Liver (tissue), 9 donors: ENCODE data around the gene LCT. TPM values are rescaled to one million over a fixed set of nuclear protein-coding genes. Genes with fewer than 3 reads are reported as not detected.

ENCODE experiments used
- DNase-seq: peaks from one replicate; pipeline ENCODE4 v3.0.0-alpha.2; 2017; ENCODE audit warnings: low spot score
- H3K27ac ChIP-seq, 2 donors: one replicate each; pipeline ENCODE4 v1.7.0; 2013; ENCODE audit warnings: inconsistent platforms in 2 of 2, low read length in 2 of 2, control low read depth in 1 of 2, low read depth in 1 of 2, mild to moderate bottlenecking in 1 of 2
- H3K27me3 ChIP-seq, 4 donors: one replicate each; pipeline versions ENCODE4 v1.6.1 to v1.7.0; 2013; ENCODE audit warnings: low read length in 3 of 4, inconsistent platforms in 1 of 4, mild to moderate bottlenecking in 1 of 4, moderate library complexity in 1 of 4; ENCODE audit not compliant: control insufficient read depth in 4 of 4, insufficient read depth in 4 of 4
- H3K36me3 ChIP-seq, 4 donors: one replicate each; pipeline versions ENCODE4 v1.6.1 to v1.7.0; 2013; ENCODE audit warnings: low read length in 3 of 4, mild to moderate bottlenecking in 3 of 4, low read depth in 1 of 4, moderate library complexity in 1 of 4; ENCODE audit not compliant: control insufficient read depth in 4 of 4, insufficient read depth in 3 of 4
- H3K4me1 ChIP-seq, 4 donors: one replicate each; pipeline versions ENCODE4 v1.6.1 to v1.7.0; 2013; ENCODE audit warnings: low read length in 3 of 4, mild to moderate bottlenecking in 3 of 4, moderate library complexity in 1 of 4; ENCODE audit not compliant: control insufficient read depth in 4 of 4, insufficient read depth in 4 of 4
- H3K4me3 ChIP-seq, 3 donors: one replicate each; pipeline versions ENCODE4 v1.6.1 to v1.7.0; 2013; ENCODE audit warnings: low read length in 3 of 3, control low read depth in 1 of 3, low read depth in 1 of 3, mild to moderate bottlenecking in 1 of 3
- H3K9ac ChIP-seq, 2 donors: one replicate each; pipeline ENCODE4 v1.7.0; 2013; ENCODE audit warnings: low read length in 2 of 2, mild to moderate bottlenecking in 2 of 2, moderate library complexity in 2 of 2, control low read depth in 1 of 2, low read depth in 1 of 2
- H3K9me3 ChIP-seq, 4 donors: one replicate each; pipeline versions ENCODE4 v1.6.1 to v1.7.0; 2013; ENCODE audit warnings: low read length in 3 of 4; ENCODE audit not compliant: control insufficient read depth in 4 of 4
- CTCF ChIP-seq: fragments of 150-350 bp; IDR thresholded peaks from 2 replicates; pipeline ENCODE4 v1.5.1; 2017; ENCODE audit warnings: improper control_type of control experiment, low read depth, low read length; ENCODE audit not compliant: missing input control
- EGR1 ChIP-seq, 2 donors: IDR thresholded peaks; 2 replicates each; pipeline ENCODE4 v1.6.1; 2016 to 2018; ENCODE audit warnings: antibody characterized with exemption in 2 of 2, low read depth in 2 of 2
- FOXA1 ChIP-seq: IDR thresholded peaks from 2 replicates; pipeline ENCODE4 v1.6.1; 2016; ENCODE audit warnings: antibody characterized with exemption
- FOXA2 ChIP-seq: IDR thresholded peaks from 2 replicates; pipeline ENCODE4 v1.6.1; 2016; ENCODE audit warnings: antibody characterized with exemption
- GABPA ChIP-seq, 2 donors: IDR thresholded peaks in 1 of 2; conservative IDR thresholded peaks in 1 of 2; 2 replicates each; pipeline ENCODE4 v1.6.1; 2016; ENCODE audit warnings: antibody characterized with exemption in 2 of 2, mild to moderate bottlenecking in 1 of 2, moderate library complexity in 1 of 2
- HNF4A ChIP-seq, 2 donors: conservative IDR thresholded peaks; 2 replicates each; pipeline ENCODE4 v1.6.1; 2016; ENCODE audit warnings: antibody characterized with exemption in 2 of 2, mild to moderate bottlenecking in 2 of 2
- HNF4G ChIP-seq: IDR thresholded peaks from 2 replicates; pipeline ENCODE4 v1.6.1; 2016; ENCODE audit warnings: antibody characterized with exemption
- JUND ChIP-seq, 2 donors: IDR thresholded peaks; 2 replicates each; pipeline ENCODE4 v1.6.1; 2016; ENCODE audit warnings: antibody characterized with exemption in 2 of 2
- NR2F2 ChIP-seq: IDR thresholded peaks from 2 replicates; pipeline ENCODE4 v1.6.1; 2016; ENCODE audit warnings: antibody characterized with exemption
- RAD21 ChIP-seq, 2 donors: IDR thresholded peaks; 2 replicates each; pipeline ENCODE4 v1.6.1; 2016; ENCODE audit warnings: antibody characterized with exemption in 2 of 2, mild to moderate bottlenecking in 2 of 2
- RXRA ChIP-seq, 2 donors: IDR thresholded peaks; 2 replicates each; pipeline ENCODE4 v1.6.1; 2017 to 2018; ENCODE audit warnings: antibody characterized with exemption in 2 of 2, mild to moderate bottlenecking in 1 of 2
- SP1 ChIP-seq: IDR thresholded peaks from 2 replicates; pipeline ENCODE4 v1.6.1; 2018; ENCODE audit warnings: antibody characterized with exemption, mild to moderate bottlenecking
- TAF1 ChIP-seq: conservative IDR thresholded peaks from 2 replicates; pipeline ENCODE4 v1.6.1; 2016; ENCODE audit warnings: antibody characterized with exemption, mild to moderate bottlenecking
- YY1 ChIP-seq: IDR thresholded peaks from 2 replicates; pipeline ENCODE4 v1.6.1; 2016; ENCODE audit warnings: antibody characterized with exemption, mild to moderate bottlenecking
- WGBS: extraction: QIAGEN DNeasy Blood & Tissue Kit; methylation state at CpG from one replicate; pipeline ENCODE4 v1.1.7; 2013; 5-methylcytosine and 5-hydroxymethylcytosine counted together
- polyA plus RNA-seq, 2 donors: library from polyadenylated mRNA; stranded (reverse) in 1 of 2; unstranded in 1 of 2; fragments of 200-250 nt in 1 of 2; fragments of >200 nt in 1 of 2; fragmentation: Nextera tagmentation in 1 of 2; extraction: Ambion mirVana in 1 of 2; gene quantifications; one replicate each; pipeline versions ENCODE4 v1.2.1 to v1.2.3, GENCODE V29; 2013 to 2015
- total RNA-seq, 2 donors: library from RNA; depleted of rRNA; stranded (reverse); fragments of >200 nt; gene quantifications; one replicate each; pipeline ENCODE4 v1.2.3, GENCODE V29; 2014
- TF ChIP-seq, protein P1 (sequence below): IDR thresholded peaks from 2 replicates; pipeline ENCODE4 v1.6.1; 2016; ENCODE audit warnings: antibody characterized with exemption
- TF ChIP-seq, protein P2 (sequence below): IDR thresholded peaks from 2 replicates; pipeline ENCODE4 v1.6.1; 2016; ENCODE audit warnings: antibody characterized with exemption, mild to moderate bottlenecking
- TF ChIP-seq, protein P3 (sequence below): IDR thresholded peaks from 2 replicates; pipeline ENCODE4 v1.6.1; 2016; ENCODE audit warnings: antibody characterized with exemption
- donor health status: healthy.
- donor health status: healthy.
- donor health status: healthy.
- donor health status: healthy.
- donor health status: healthy.

Gene LCT
- total and polyA plus RNA-seq, 4 donors = not detected

DNA sequence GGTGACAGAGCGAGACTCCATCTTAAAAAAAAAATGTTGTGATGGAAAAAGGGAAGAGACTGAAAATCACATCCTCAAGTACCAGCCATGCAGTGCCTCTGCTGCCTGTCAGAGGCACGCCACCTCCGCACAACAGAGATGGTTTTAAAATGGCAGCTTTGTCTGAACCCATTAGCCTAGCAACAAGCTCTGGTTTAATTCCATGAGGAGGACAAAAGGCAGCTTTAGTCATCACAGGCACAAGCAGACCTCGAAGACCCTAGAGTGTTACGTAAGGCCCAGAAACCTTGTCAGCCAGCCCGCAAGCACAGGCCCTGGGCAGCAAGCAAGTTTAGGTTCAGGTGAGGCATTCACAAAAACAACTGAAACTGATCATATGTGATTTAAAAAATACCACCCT is 10.4 kb downstream of the LCT start:
- WGBS = 90% methylated on average over 6 of the region's 6 CpGs

GRCh38 chr2:135825550-135826176 is 11.3 kb downstream of the LCT start:
- 65% methylated on average over 11 of the region's 11 CpGs for WGBS
- Histone ChIP-seq H3K9ac (no peak overlapping the region), H3K9me3 (peaks cover 0 to 11% (median 2%) of the 10 kb centered on the region in 4 donors), H3K4me1 (no peaks in the 10 kb centered on the region), H3K36me3 (no peaks in the 10 kb centered on the region), H3K27ac (no peak overlapping the region), H3K27me3 (no peaks in the 10 kb centered on the region), H3K4me3 (no peak overlapping the region)
- TF ChIP-seq TAF1 (no peak), JUND (IDR thresholded peaks at IDR 0.05) (no peak), NR2F2 (no peak), FOXA1 (no peak), SP1 (no peak), RXRA (IDR thresholded peaks at IDR 0.05) (no peak), HNF4G (no peak)
- TF ChIP-seq, protein P1, sequence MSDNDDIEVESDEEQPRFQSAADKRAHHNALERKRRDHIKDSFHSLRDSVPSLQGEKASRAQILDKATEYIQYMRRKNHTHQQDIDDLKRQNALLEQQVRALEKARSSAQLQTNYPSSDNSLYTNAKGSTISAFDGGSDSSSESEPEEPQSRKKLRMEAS = no peak
- DNase-seq = no peak

More for the DNA sequence above, 10.4 kb downstream of the LCT start:
- Histone ChIP-seq H3K27ac (no peak overlapping the region), H3K36me3 (no peaks in the 10 kb centered on the region), H3K4me1 (no peaks in the 10 kb centered on the region), H3K27me3 (no peaks in the 10 kb centered on the region), H3K9me3 (peaks cover 0 to 11% (median 2%) of the 10 kb centered on the region in 4 donors), H3K9ac (no peak overlapping the region), H3K4me3 (no peak overlapping the region)
- TF ChIP-seq, protein P2, sequence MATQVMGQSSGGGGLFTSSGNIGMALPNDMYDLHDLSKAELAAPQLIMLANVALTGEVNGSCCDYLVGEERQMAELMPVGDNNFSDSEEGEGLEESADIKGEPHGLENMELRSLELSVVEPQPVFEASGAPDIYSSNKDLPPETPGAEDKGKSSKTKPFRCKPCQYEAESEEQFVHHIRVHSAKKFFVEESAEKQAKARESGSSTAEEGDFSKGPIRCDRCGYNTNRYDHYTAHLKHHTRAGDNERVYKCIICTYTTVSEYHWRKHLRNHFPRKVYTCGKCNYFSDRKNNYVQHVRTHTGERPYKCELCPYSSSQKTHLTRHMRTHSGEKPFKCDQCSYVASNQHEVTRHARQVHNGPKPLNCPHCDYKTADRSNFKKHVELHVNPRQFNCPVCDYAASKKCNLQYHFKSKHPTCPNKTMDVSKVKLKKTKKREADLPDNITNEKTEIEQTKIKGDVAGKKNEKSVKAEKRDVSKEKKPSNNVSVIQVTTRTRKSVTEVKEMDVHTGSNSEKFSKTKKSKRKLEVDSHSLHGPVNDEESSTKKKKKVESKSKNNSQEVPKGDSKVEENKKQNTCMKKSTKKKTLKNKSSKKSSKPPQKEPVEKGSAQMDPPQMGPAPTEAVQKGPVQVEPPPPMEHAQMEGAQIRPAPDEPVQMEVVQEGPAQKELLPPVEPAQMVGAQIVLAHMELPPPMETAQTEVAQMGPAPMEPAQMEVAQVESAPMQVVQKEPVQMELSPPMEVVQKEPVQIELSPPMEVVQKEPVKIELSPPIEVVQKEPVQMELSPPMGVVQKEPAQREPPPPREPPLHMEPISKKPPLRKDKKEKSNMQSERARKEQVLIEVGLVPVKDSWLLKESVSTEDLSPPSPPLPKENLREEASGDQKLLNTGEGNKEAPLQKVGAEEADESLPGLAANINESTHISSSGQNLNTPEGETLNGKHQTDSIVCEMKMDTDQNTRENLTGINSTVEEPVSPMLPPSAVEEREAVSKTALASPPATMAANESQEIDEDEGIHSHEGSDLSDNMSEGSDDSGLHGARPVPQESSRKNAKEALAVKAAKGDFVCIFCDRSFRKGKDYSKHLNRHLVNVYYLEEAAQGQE = no peak
- TF ChIP-seq, protein P3, sequence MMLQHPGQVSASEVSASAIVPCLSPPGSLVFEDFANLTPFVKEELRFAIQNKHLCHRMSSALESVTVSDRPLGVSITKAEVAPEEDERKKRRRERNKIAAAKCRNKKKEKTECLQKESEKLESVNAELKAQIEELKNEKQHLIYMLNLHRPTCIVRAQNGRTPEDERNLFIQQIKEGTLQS = no peak
- no peak for TF ChIP-seq GABPA (IDR thresholded peaks at IDR 0.05 in 1 of 2, conservative IDR thresholded peaks at IDR 0.05 in 1 of 2)
- TF ChIP-seq EGR1 (IDR thresholded peaks at IDR 0.05; ENCODE audit: low read depth in 2 of 2) = no peak
- no peak for TF ChIP-seq YY1
- TF ChIP-seq RXRA (IDR thresholded peaks at IDR 0.05) = no peak
- no peak for TF ChIP-seq FOXA1
- TF ChIP-seq CTCF = no peak
- no peak for TF ChIP-seq RAD21 (IDR thresholded peaks at IDR 0.05)
- TF ChIP-seq HNF4A (conservative IDR thresholded peaks at IDR 0.05) = no peak
- no peak for TF ChIP-seq FOXA2
- DNase-seq = no peak
